HFF-Myc (cell line): Measurements from ENCODE around the gene ATP6V1G1.

Source experiments
- DNase-seq: peaks from one replicate; pipeline ENCODE4 v3.0.0-alpha.2; 2011; ENCODE audit warnings: low read depth; ENCODE audit errors: extremely low read depth
- H3K4me3 ChIP-seq: replicated peaks from 2 replicates; pipeline ENCODE4 v1.5.1; 2011; ENCODE audit warnings: low read depth, mild to moderate bottlenecking, control low read depth, low read length
- CTCF ChIP-seq: IDR thresholded peaks from 2 replicates; pipeline ENCODE4 v1.5.1; 2012; ENCODE audit warnings: mild to moderate bottlenecking, low read depth, low read length, control low read depth; ENCODE audit errors: missing control alignments

ATP6V1G1 gene

GRCh38 chr9:114613087-114613486 lies 25.5 kb downstream of the ATP6V1G1 start:
- TF ChIP-seq CTCF, result no peak
- no peak for DNase-seq
- H3K4me3 ChIP-seq, result no peak overlapping the region

- TF ChIP-seq CTCF, result no peak
- DNase-seq, result no peak
- H3K4me3 ChIP-seq, result no peak overlapping the region
Observed at GRCh38 chr9:114613919-114614318, 26.4 kb downstream of the ATP6V1G1 start.

- no peak for DNase-seq
- no peak overlapping the region for H3K4me3 ChIP-seq
- peak; percentile 22 for TF ChIP-seq CTCF
Observed at GRCh38 chr9:114614373-114614772, 26.8 kb downstream of the ATP6V1G1 start.

GRCh38 chr9:114616684-114617520 lies 29.3 kb downstream of the ATP6V1G1 start:
- H3K4me3 ChIP-seq, result no peak overlapping the region
- TF ChIP-seq CTCF, result no peak
- no peak for DNase-seq

GRCh38 chr9:114619191-114619761 lies 31.7 kb downstream of the ATP6V1G1 start:
- no peak for DNase-seq
- TF ChIP-seq CTCF, result no peak
- no peak overlapping the region for H3K4me3 ChIP-seq

GRCh38 chr9:114621561-114621960 lies 34.0 kb downstream of the ATP6V1G1 start:
- no peak for DNase-seq
- TF ChIP-seq CTCF, result no peak
- H3K4me3 ChIP-seq, result no peak overlapping the region
